Mammary epithelial cell (primary cell): ENCODE results near the gene ZBTB20.

Experiments
- CTCF ChIP-seq, 2 donors: IDR thresholded peaks in 1 of 2; conservative IDR thresholded peaks in 1 of 2; 2 replicates each; pipeline ENCODE4 v1.5.1; 2011 to 2012; ENCODE audit warnings: inconsistent platforms in 2 of 2, low read length in 2 of 2, mild to moderate bottlenecking in 2 of 2, control low read depth in 1 of 2, low read depth in 1 of 2; ENCODE audit not compliant: insufficient read depth in 1 of 2; ENCODE audit errors: extremely low read depth in 1 of 2
- EZH2 ChIP-seq: IDR thresholded peaks from 2 replicates; pipeline ENCODE4 v1.6.1; 2012; ENCODE audit warnings: low read length, inconsistent platforms, borderline replicate concordance

GRCh38 chr3:114364806-114365654 lies 782.1 kb downstream of the ZBTB20 start:
- TF ChIP-seq CTCF (conservative IDR thresholded peaks at IDR 0.05 in 1 of 2, IDR thresholded peaks at IDR 0.05 in 1 of 2; ENCODE audit: extremely low read depth in 1 of 2, insufficient read depth in 1 of 2, low read depth in 1 of 2, low read length in 2 of 2), result no peak
- TF ChIP-seq EZH2, result no peak
